ENCODE data around the gene SNTN.

SNTN gene

DNA sequence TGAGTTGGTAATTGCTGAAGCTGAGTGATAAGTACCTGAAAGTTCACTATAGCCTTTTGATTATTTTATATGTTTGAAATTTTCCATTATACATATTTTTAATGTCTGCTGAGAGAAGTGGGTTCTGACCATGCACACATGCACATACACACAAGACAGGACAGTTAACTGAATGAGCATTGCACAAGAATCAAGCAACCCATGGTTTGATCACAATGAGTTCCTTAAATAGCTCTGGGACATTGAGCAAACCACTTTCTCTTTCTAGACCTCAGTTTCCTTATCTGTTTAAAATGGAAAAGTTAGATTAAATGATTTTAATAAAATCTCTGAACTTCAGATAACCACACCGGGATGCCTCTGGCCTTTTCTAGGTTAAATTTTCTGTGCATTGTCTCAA, 26.7 kb downstream of the SNTN start:
- no peak for DNase-seq

- no peak for DNase-seq
Measured at GRCh38 chr3:63684081-63684480, 31.6 kb downstream of the SNTN start.

DNA sequence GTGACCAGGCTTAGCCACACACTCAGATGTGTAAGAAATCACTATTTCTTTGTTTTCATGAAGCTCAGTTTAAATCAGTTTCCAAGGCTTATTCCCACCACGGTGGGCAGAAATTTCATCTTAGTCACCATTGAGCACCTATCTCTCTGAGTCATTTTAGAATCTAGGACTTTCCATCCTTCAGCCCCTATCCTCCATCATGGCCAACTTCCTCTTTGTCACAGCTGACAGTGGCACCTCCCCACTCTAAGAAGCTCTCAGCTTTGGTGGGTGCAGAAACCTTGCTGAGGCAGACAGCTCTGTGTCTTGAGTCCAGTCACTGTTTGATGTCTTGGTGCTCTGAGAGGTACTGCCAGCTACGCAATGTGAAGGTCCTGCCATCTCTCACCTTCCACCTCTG, 32.9 kb downstream of the SNTN start:
- no peak for DNase-seq

DNA sequence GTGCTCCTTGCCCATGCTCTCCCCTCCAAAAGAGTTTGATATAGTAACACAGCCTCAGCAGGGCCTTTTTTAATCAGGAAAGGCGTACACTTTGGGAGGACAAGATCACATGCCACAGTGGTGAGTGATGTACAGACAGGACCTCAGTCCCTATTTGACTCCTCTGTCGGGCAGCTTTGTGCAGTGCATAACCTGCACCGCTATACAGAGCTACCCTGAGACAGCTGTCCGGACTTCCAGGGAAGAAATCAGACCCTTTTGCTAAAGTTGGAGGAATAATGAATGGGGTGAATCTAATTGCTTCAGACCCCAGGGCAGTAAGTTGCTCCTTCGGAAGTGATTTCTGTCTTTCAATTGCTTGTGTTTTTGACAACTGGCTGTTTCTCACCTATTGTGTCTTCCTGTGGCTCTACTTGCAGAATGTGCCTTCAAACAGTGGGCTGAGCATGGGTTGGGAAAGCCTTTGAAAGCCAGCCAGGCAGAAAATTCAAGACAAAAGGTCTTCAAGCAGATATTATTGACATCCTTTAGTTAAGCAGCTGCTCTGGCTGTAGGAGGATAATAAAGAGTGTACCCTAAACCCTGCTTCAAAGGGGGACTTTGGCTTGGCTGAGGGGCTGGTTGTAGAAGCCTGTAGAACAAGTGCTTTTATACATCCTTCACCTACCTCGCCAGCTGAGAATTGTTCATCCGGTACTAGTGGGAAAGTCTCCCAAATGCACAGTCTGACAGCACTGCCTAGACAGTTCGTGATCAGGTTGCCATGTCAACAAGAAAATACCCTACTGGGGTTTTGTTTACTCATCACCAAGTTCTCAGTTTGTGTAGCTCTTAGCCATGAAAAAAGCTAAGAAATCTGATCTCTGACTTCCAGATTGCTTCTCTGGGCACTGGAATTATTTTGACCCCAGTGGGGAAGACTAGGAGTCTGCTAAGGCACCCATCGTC, 35.1 kb downstream of the SNTN start:
- DNase-seq, result no peak

DNA sequence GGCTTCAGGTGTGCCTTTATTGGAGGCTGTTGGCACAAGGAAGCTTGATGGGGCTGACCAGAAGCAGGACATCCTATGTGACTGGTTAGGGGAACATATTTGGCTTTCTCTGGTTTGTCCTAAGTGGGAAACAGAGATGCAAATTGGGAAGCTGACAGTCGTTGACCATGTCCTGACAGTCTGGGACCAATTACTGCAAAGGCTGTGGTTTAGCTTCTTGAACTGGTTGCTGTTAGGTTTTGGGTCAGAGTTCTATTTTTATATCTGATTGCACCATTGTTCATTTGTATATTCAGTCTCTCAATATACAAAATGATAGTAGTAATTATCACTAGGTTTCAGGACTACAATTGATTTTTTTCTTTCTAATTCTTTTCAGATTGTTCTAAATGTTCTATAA, 36.8 kb downstream of the SNTN start:
- DNase-seq, result no peak

DNA sequence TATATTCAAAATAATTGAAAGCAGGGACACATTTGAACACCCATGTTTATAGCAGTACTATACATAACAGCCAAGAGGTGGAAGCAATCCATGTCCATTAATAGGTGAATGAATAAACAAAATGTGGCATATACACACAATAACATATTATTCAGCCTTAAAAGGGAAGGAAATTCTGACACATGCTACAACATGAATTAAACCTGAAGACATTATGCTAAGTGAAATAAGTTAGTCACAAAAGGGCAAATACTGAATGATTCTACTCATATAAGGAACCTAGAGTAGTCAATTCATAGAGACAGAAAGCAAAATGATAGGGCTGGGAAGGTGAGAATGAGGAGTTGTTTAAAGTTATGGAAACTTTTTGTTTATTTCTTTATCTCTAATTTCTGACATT, 40.9 kb downstream of the SNTN start:
- DNase-seq, result no peak

GRCh38 chr3:63705092-63705645, 52.7 kb downstream of the SNTN start:
- DNase-seq, result no peak

- DNase-seq, result no peak
Measured at GRCh38 chr3:63706321-63707085, 54.0 kb downstream of the SNTN start.

- DNase-seq, result no peak
Measured at GRCh38 chr3:63707731-63708130, 55.3 kb downstream of the SNTN start.

GRCh38 chr3:63709576-63709975, 57.1 kb downstream of the SNTN start:
- no peak for DNase-seq

Data from activated CD8-positive, alpha-beta memory T cell treated with anti-CD3 and anti-CD28 coated beads for 24 hours (primary cell).